ACC112 (cell line): ENCODE measurements around the gene CD248.

Experiments
- H2AFZ ChIP-seq: fragments of 200-600 bp; sonication (generic); one replicate; pipeline ENCODE4 v1.6.0; 2017; ENCODE audit warnings: antibody characterized with exemption, low read length; ENCODE audit not compliant: unreplicated experiment
- H3K27ac ChIP-seq: fragments of 200-600 bp; sonication (generic); 2 replicates; pipeline ENCODE4 v1.5.1; 2014; ENCODE audit warnings: low read depth, mild to moderate bottlenecking, antibody characterized with exemption, low read length, moderate library complexity
- H3K27me3 ChIP-seq: fragments of 200-600 bp; sonication (generic); 2 replicates; pipeline ENCODE4 v1.6.1; 2014; ENCODE audit warnings: mild to moderate bottlenecking, antibody characterized with exemption, low read length, moderate library complexity, mixed read lengths; ENCODE audit not compliant: insufficient read depth
- H3K36me3 ChIP-seq: fragments of 200-600 bp; sonication (generic); 2 replicates; pipeline ENCODE4 v1.6.1; 2016; ENCODE audit warnings: mild to moderate bottlenecking, antibody characterized with exemption, low read length, moderate library complexity, mixed read lengths; ENCODE audit not compliant: insufficient read depth
- H3K4me1 ChIP-seq: fragments of 200-600 bp; sonication (generic); one replicate; pipeline ENCODE4 v1.6.1; 2016; ENCODE audit warnings: low read length, mixed read lengths; ENCODE audit not compliant: insufficient read depth, unreplicated experiment, control insufficient read depth
- H3K4me3 ChIP-seq: fragments of 200-600 bp; sonication (generic); 2 replicates; pipeline ENCODE4 v1.5.1; 2014; ENCODE audit warnings: mild to moderate bottlenecking, low read depth, low read length
- H3K79me2 ChIP-seq: fragments of 200-600 bp; sonication (generic); one replicate; pipeline ENCODE4 v1.6.0; 2016; ENCODE audit warnings: low read length; ENCODE audit not compliant: control insufficient read depth, unreplicated experiment, insufficient read depth

CD248 gene

GRCh38 chr11:66291706-66292542 lies 24.9 kb downstream of the CD248 start, which contains the start of gene TMEM151A:
Gene TMEM151A, plus strand, starts transcription at chr11:66291894. Its CDS starts 120 bp downstream, at chr11:66292014.
- peak within 1 kb of the TSS; percentile 53 for H3K4me3 ChIP-seq
- peaks cover 15% of the 10 kb centered on the region for H3K4me1 ChIP-seq
- peaks cover 18% of the 10 kb centered on the region for H3K79me2 ChIP-seq
- H3K27ac ChIP-seq: no peak within 1 kb of the TSS
- H3K36me3 ChIP-seq: no peaks in the 10 kb centered on the region
- no peak within 1 kb of the TSS for H2AFZ ChIP-seq
- peaks cover 27% of the 10 kb centered on the region for H3K27me3 ChIP-seq

- no peak overlapping the region for H3K27ac ChIP-seq
- peaks cover 21% of the 10 kb centered on the region for H3K79me2 ChIP-seq
- H3K27me3 ChIP-seq: peaks cover 27% of the 10 kb centered on the region
- peaks cover 15% of the 10 kb centered on the region for H3K4me1 ChIP-seq
- H2AFZ ChIP-seq: no peak overlapping the region
- H3K36me3 ChIP-seq: no peaks in the 10 kb centered on the region
- no peak overlapping the region for H3K4me3 ChIP-seq
Measured at GRCh38 chr11:66291303-66291705, 25.5 kb downstream of the CD248 start.

- no peak overlapping the region for H2AFZ ChIP-seq
- H3K27me3 ChIP-seq: peaks cover 27% of the 10 kb centered on the region
- peaks cover 15% of the 10 kb centered on the region for H3K4me1 ChIP-seq
- H3K4me3 ChIP-seq: peak overlapping the region; percentile 76
- no peaks in the 10 kb centered on the region for H3K36me3 ChIP-seq
- H3K79me2 ChIP-seq: peaks cover 21% of the 10 kb centered on the region
- H3K27ac ChIP-seq: no peak overlapping the region
Measured at GRCh38 chr11:66290330-66290621, 26.6 kb downstream of the CD248 start.

- Histone ChIP-seq H3K27me3 (peaks cover 27% of the 10 kb centered on the region), H3K4me3 (peak overlapping the region; percentile 76), H3K4me1 (peaks cover 15% of the 10 kb centered on the region), H3K36me3 (no peaks in the 10 kb centered on the region), H3K27ac (peak overlapping the region; percentile 85), H3K79me2 (peaks cover 21% of the 10 kb centered on the region), H2AFZ (no peak overlapping the region)
Measured at GRCh38 chr11:66289548-66290329, 27.1 kb downstream of the CD248 start.

- H3K4me3 ChIP-seq: peak within 1 kb of the TSS; percentile 76
- H3K27me3 ChIP-seq: peaks cover 27% of the 10 kb centered on the region
- peaks cover 15% of the 10 kb centered on the region for H3K4me1 ChIP-seq
- peaks cover 21% of the 10 kb centered on the region for H3K79me2 ChIP-seq
- H3K27ac ChIP-seq: peak within 1 kb of the TSS; percentile 85
- no peaks in the 10 kb centered on the region for H3K36me3 ChIP-seq
- H2AFZ ChIP-seq: peak within 1 kb of the TSS; percentile 57
Measured at GRCh38 chr11:66288671-66289547, 27.9 kb downstream of the CD248 start, which contains the start of gene YIF1A. Gene YIF1A, minus strand, starts transcription at chr11:66289143. Its CDS starts 158 bp downstream, at chr11:66288985.

GRCh38 chr11:66287889-66288670 lies 28.8 kb downstream of the CD248 start:
- H3K79me2 ChIP-seq: peaks cover 21% of the 10 kb centered on the region
- H3K27me3 ChIP-seq: peaks cover 24% of the 10 kb centered on the region
- H3K4me3 ChIP-seq: peak overlapping the region; percentile 76
- no peaks in the 10 kb centered on the region for H3K36me3 ChIP-seq
- peak overlapping the region; percentile 76 for H3K27ac ChIP-seq
- H2AFZ ChIP-seq: no peak overlapping the region
- H3K4me1 ChIP-seq: peaks cover 15% of the 10 kb centered on the region

GRCh38 chr11:66287211-66287888 lies 29.5 kb downstream of the CD248 start:
- peak overlapping the region; percentile 76 for H3K4me3 ChIP-seq
- H3K27ac ChIP-seq: no peak overlapping the region
- H3K79me2 ChIP-seq: peaks cover 21% of the 10 kb centered on the region
- H3K27me3 ChIP-seq: peaks cover 17% of the 10 kb centered on the region
- H2AFZ ChIP-seq: no peak overlapping the region
- H3K36me3 ChIP-seq: no peaks in the 10 kb centered on the region
- peaks cover 15% of the 10 kb centered on the region for H3K4me1 ChIP-seq

- Histone ChIP-seq H3K4me3 (no peak overlapping the region), H2AFZ (no peak overlapping the region), H3K4me1 (peaks cover 15% of the 10 kb centered on the region), H3K27ac (no peak overlapping the region), H3K36me3 (no peaks in the 10 kb centered on the region), H3K27me3 (peaks cover 10% of the 10 kb centered on the region), H3K79me2 (peaks cover 21% of the 10 kb centered on the region)
Measured at GRCh38 chr11:66286699-66287098, 30.1 kb downstream of the CD248 start.

- no peak overlapping the region for H3K4me3 ChIP-seq
- H3K36me3 ChIP-seq: no peaks in the 10 kb centered on the region
- H3K79me2 ChIP-seq: peaks cover 21% of the 10 kb centered on the region
- no peaks in the 10 kb centered on the region for H3K27me3 ChIP-seq
- no peak overlapping the region for H2AFZ ChIP-seq
- H3K27ac ChIP-seq: no peak overlapping the region
- peaks cover 15% of the 10 kb centered on the region for H3K4me1 ChIP-seq
Measured at GRCh38 chr11:66285250-66285947, 31.4 kb downstream of the CD248 start.
